ENCODE data around the gene AMBP.

Gene AMBP

DNA sequence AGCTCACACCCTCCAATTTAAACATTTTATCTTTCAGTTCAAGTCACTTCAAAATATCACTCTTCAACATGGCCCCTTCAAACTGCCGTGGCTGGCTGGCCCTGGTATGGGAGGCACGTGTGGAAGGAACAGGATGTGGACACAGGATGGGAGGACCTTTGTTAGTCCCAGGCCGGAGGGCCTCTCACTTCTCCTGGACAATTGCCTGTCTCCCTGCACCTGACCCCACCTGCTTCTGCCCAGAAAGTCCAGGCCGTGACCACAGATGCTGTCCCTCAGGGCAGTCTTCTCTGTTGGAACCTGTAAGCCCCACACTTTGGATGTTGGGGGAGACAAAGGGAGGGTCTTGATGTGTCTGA, 19.4 kb downstream of the AMBP start (continued):
- no peak for TF ChIP-seq BCL11A (tag by site-specific recombination; IDR thresholded peaks at IDR 0.05; ENCODE audit: low read depth)
- TF ChIP-seq ZFP37 (tag by site-specific recombination; IDR thresholded peaks at IDR 0.05) = no peak
- TF ChIP-seq ZNF214 (tag by site-specific recombination; IDR thresholded peaks at IDR 0.05; ENCODE audit: borderline replicate concordance) = no peak
- TF ChIP-seq ZNF510 (tag by site-specific recombination; IDR thresholded peaks at IDR 0.05; ENCODE audit: insufficient replicate concordance) = no peak

- CTCF ChIA-PET = interaction anchor here (0.6 to 4.8 kb wide), 2 partner anchors 25 to 238 kb away, joined by 5 to 19 read pairs; no protein-coding TSS in a partner anchor
- Histone ChIP-seq H3K27ac (ENCODE audit: extremely low read depth, low read depth, low read length) (no peak overlapping the region), H3K36me3 (ENCODE audit: control insufficient read depth in 2 of 2, insufficient read depth in 1 of 2, low read length in 2 of 2) (peaks cover 0 to under 1% of the 10 kb centered on the region in 2 experiments; a peak in 1 of 3 replicates), H3K9me3 (ENCODE audit: control insufficient read depth, insufficient read depth, low read depth, low read length) (no peaks in the 10 kb centered on the region), H3K4me3 (ENCODE audit: low read depth, low read length) (no peak overlapping the region), H3K4me1 (ENCODE audit: control insufficient read depth, insufficient read depth, low read length) (no peaks in the 10 kb centered on the region)
- POLR2A ChIA-PET = interaction anchor here (0.9 kb wide), 1 partner anchor 204 kb away, joined by 3 read pairs; no protein-coding TSS in a partner anchor
- TF ChIP-seq ZNF513 (tag by site-specific recombination; IDR thresholded peaks at IDR 0.05) (no peak), ZBTB8A (tag by site-specific recombination; IDR thresholded peaks at IDR 0.05) (no peak), GFI1B (tag by site-specific recombination; IDR thresholded peaks at IDR 0.05) (no peak), ZNF529 (tag by site-specific recombination; IDR thresholded peaks at IDR 0.05; ENCODE audit: insufficient replicate concordance) (no peak), ZNF658 (tag by site-specific recombination; IDR thresholded peaks at IDR 0.05) (no peak), ZNF2 (tag by site-specific recombination; IDR thresholded peaks at IDR 0.05) (no peak), ZNF24 (tag by site-specific recombination; IDR thresholded peaks at IDR 0.05) (no peak), TCF7L2 (IDR thresholded peaks at IDR 0.05; ENCODE audit: borderline replicate concordance, low read depth, low read length) (no peak), ZFP37 (tag by site-specific recombination; IDR thresholded peaks at IDR 0.05) (no peak), ZNF514 (tag by site-specific recombination; IDR thresholded peaks at IDR 0.05) (no peak), ZFP41 (tag by site-specific recombination; IDR thresholded peaks at IDR 0.05; ENCODE audit: borderline replicate concordance) (no peak), ZNF843 (tag by site-specific recombination; IDR thresholded peaks at IDR 0.05) (no peak), MZF1 (tag by site-specific recombination; IDR thresholded peaks at IDR 0.05; ENCODE audit: borderline replicate concordance) (no peak), KLF10 (tag by site-specific recombination; IDR thresholded peaks at IDR 0.05) (no peak), ZBTB1 (tag by site-specific recombination; IDR thresholded peaks at IDR 0.05) (no peak), ZNF521 (tag by site-specific recombination; IDR thresholded peaks at IDR 0.05) (no peak), ZNF707 (tag by site-specific recombination; IDR thresholded peaks at IDR 0.05) (no peak), OSR2 (tag by site-specific recombination; IDR thresholded peaks at IDR 0.05) (no peak)
These were observed 20.8 kb downstream of the AMBP start for GRCh38 chr9:114057161-114057885.

DNA sequence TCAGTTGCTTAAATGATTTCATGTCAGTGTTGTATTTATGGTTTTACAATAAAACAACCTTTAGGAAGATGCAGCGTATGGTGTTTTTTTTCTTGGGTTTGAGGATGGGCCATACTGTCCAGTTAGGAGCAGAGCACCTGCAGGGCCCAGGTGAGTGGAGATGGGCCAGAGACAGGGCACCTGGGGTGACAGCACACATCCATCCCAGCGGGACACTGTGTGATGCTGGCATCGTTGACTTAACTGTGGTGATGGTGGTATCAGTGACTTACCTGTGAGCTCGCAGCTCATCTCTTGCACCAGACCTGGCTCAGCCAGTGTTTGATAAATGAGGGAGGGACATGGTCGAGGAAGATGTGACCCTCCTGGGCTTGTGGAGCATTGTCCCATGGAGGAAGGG, 21.6 kb downstream of the AMBP start:
- Histone ChIP-seq H3K4me3 (ENCODE audit: low read depth, low read length) (no peak overlapping the region), H3K36me3 (ENCODE audit: control insufficient read depth in 2 of 2, insufficient read depth in 1 of 2, low read length in 2 of 2) (peaks cover 0 to 8% of the 10 kb centered on the region in 2 experiments; a peak in 1 of 3 replicates), H3K4me1 (ENCODE audit: control insufficient read depth, insufficient read depth, low read length) (no peaks in the 10 kb centered on the region), H3K9me3 (ENCODE audit: control insufficient read depth, insufficient read depth, low read depth, low read length) (no peaks in the 10 kb centered on the region), H3K27ac (ENCODE audit: extremely low read depth, low read depth, low read length) (no peak overlapping the region)
- ChIA-PET POLR2A (no interaction called here), CTCF (interaction anchor here (0.6 to 4.8 kb wide), 3 partner anchors 26 to 239 kb away, joined by 3 to 19 read pairs (median 5); no protein-coding TSS in a partner anchor)
- no peak for TF ChIP-seq ZBTB48 (tag by site-specific recombination; IDR thresholded peaks at IDR 0.05)
- no peak for TF ChIP-seq ZNF548 (tag by site-specific recombination; IDR thresholded peaks at IDR 0.05)
- TF ChIP-seq SP3 (tag by site-specific recombination; IDR thresholded peaks at IDR 0.05) = no peak
- no peak for TF ChIP-seq ZNF707 (tag by site-specific recombination; IDR thresholded peaks at IDR 0.05)
- no peak for TF ChIP-seq ZNF248 (tag by site-specific recombination; IDR thresholded peaks at IDR 0.05)
- TF ChIP-seq ZBTB20 (tag by site-specific recombination; IDR thresholded peaks at IDR 0.05) = no peak
- TF ChIP-seq ZNF555 (tag by site-specific recombination; conservative IDR thresholded peaks at IDR 0.05) = no peak
- TF ChIP-seq, protein P1, sequence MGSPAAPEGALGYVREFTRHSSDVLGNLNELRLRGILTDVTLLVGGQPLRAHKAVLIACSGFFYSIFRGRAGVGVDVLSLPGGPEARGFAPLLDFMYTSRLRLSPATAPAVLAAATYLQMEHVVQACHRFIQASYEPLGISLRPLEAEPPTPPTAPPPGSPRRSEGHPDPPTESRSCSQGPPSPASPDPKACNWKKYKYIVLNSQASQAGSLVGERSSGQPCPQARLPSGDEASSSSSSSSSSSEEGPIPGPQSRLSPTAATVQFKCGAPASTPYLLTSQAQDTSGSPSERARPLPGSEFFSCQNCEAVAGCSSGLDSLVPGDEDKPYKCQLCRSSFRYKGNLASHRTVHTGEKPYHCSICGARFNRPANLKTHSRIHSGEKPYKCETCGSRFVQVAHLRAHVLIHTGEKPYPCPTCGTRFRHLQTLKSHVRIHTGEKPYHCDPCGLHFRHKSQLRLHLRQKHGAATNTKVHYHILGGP (tag by site-specific recombination; IDR thresholded peaks at IDR 0.05) = no peak
- no peak for TF ChIP-seq MYNN (tag by site-specific recombination; IDR thresholded peaks at IDR 0.05; ENCODE audit: borderline replicate concordance)
- no peak for TF ChIP-seq OVOL3 (tag by site-specific recombination; IDR thresholded peaks at IDR 0.05)
- TF ChIP-seq ZNF146 (tag by site-specific recombination; IDR thresholded peaks at IDR 0.05) = no peak
- no peak for TF ChIP-seq ZBTB1 (tag by site-specific recombination; IDR thresholded peaks at IDR 0.05)
- no peak for TF ChIP-seq GLI4 (tag by site-specific recombination; IDR thresholded peaks at IDR 0.05)
